GM12891 (cell line): ENCODE results near the gene ALPK3.
"Not testable (repeated sequence)": the region's sequence is repeated elsewhere in the genome, so short reads cannot be mapped to it uniquely, and the experiment has no call there.

Source experiments
- DNase-seq: peaks from one replicate; pipeline ENCODE4 v3.0.0; 2011; ENCODE audit warnings: low spot score; ENCODE audit not compliant: insufficient read length
- FAIRE-seq: peaks from 2 replicates; lab custom pipeline; 2011; peaks lifted over from hg19 to GRCh38; lab: Jason Lieb, UNC
- PAX5 ChIP-seq: IDR thresholded peaks from 2 replicates; pipeline ENCODE4 v1.6.1; 2011; ENCODE audit warnings: low read length, moderate library complexity, mild to moderate bottlenecking; ENCODE audit not compliant: insufficient read depth, severe bottlenecking
- POLR2A ChIP-seq: IDR thresholded peaks from 2 replicates; pipeline ENCODE4 v1.6.1; 2011; ENCODE audit warnings: low read depth, low read length, control low read depth
- POLR2AphosphoS5 ChIP-seq: IDR thresholded peaks from 2 replicates; pipeline ENCODE4 v1.6.1; 2011; ENCODE audit warnings: low read depth, low read length, control low read depth
- POU2F2 ChIP-seq: IDR thresholded peaks from 2 replicates; pipeline ENCODE4 v1.6.1; 2011; ENCODE audit warnings: low read depth, mild to moderate bottlenecking, control low read depth, low read length, moderate library complexity
- SPI1 ChIP-seq: IDR thresholded peaks from 2 replicates; pipeline ENCODE4 v1.6.1; 2011; ENCODE audit warnings: low read depth, low read length, control low read depth
- TAF1 ChIP-seq: IDR thresholded peaks from 2 replicates; pipeline ENCODE4 v1.6.1; 2011; ENCODE audit warnings: low read depth, low read length, control low read depth

Gene ALPK3

DNA sequence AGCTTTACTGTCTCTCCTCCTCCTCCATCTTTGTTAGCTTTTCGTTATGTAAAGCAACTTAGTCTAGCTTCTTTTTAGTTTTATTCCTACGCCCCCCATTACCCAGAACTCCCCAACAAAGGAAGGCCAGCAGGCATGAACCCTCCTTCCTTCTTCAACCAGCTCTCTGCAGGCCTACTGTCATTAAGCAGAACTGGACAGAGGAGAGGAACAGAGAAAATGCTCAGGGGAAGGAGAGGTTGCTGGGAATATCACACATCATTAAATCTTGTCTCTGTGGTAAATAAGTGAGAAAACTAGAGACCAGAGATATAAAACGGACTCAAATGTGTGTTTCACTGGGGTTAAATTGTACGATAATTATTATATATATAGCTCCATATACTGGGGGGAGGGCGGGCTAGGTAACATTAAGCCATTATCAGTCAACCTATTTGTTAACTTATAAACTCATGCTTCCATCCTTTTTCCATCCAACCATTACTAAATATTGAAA, 48.0 kb downstream of the ALPK3 start:
- DNase-seq (no peak), FAIRE-seq (no peak)
- TF ChIP-seq SPI1 (no peak), POLR2AphosphoS5 (no peak), POU2F2 (no peak), TAF1 (no peak), PAX5 (no peak), POLR2A (no peak)

DNA sequence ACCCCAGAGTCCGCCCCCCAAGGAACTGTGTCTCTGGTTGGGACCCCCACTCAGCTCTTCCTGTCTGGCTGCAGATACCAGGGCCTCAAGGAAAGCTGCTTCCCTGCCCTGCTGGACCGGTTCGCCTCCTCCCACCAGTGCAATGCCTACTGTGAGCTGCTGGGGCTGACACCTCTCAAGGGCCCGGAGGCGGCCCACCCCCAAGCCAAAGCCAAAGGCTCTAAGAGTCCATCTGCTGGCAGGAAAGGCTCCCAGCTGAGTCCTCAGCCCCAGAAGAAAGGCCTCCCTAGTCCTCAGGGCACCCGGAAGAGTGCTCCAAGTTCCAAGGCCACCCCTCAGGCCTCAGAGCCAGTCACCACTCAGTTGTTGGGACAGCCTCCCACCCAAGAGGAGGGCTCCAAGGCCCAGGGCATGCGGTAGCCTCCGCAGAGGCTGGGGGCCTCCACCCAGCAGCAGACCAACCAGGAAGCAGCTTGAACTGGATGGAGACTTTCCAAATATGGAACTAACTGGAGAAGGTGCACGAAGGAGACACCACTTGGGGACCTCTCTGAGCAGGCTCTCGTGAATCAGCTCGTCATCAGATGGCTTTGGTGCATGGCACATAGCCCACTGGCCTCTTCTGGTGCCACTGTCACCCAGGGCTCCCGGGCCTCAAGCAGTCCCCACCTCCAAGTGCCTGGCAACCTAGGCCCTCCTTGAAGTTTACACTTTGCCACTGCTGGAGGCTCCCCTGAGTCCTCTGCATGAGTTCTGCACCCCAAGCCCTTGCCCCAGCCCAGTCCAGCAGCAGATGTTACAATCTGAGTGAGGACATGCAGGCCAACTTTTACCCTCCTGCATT, 51.1 kb downstream of the ALPK3 start:
- no peak for TF ChIP-seq POU2F2
- no peak for TF ChIP-seq PAX5
- TF ChIP-seq SPI1: no peak
- TF ChIP-seq POLR2A: no peak
- TF ChIP-seq TAF1: no peak
- TF ChIP-seq POLR2AphosphoS5: no peak
- FAIRE-seq: no peak

DNA sequence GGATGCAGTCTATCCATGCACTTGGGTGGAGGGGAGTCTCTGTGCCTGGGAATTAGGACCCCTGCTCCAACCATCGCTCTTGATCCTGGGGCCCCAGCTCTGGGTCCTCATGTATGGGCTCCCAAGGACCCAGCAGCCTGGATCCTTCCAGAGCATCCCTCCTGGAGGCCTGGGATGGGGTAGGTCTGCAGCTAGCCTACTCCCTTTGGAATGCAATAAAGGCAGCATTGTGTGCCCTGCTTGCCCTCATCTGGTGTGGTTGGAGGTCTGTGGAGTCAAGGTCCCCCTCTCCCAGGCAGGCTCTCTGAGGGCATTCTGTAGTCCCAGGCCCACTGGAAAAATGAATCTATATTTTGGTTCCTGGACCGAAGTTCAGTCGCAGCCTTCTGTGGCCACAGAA, 52.4 kb downstream of the ALPK3 start:
- no peak for FAIRE-seq
- TF ChIP-seq POU2F2: no peak
- no peak for TF ChIP-seq TAF1
- TF ChIP-seq POLR2A: no peak
- TF ChIP-seq SPI1: no peak
- no peak for TF ChIP-seq PAX5
- no peak for TF ChIP-seq POLR2AphosphoS5

More for the DNA sequence above, 51.1 kb downstream of the ALPK3 start:
- DNase-seq: no peak

DNA sequence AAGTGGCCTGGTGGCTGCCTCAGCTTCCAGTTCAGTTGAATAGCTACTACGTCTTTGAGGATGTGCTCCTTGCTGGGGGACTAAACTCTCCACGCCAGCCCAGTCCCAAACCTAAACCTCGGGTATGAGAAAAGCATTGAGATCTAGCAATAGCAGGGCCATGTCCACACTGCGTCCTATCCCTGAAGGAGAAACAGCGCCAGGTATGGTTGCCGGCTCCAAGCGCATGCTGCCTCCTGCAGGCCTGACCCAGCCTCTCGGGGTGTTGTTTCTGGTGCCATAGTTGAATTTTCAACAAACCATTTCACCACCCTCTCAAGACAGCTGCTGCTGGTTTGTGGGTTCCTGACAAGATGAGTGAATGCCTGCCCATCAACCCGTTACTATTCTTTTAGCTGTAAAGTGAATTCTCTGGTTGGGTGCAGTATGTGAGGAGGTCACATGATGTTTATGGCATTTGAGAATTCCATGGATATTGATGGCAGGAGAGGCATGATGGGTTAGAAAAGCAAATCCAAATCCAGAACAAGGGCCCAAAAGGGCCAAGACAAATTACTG, 54.4 kb downstream of the ALPK3 start:
- TF ChIP-seq POLR2A: no peak
- no peak for TF ChIP-seq SPI1
- TF ChIP-seq TAF1: no peak
- no peak for TF ChIP-seq PAX5
- TF ChIP-seq POLR2AphosphoS5: no peak
- DNase-seq (no peak), FAIRE-seq (no peak)

More for the DNA sequence above, 52.4 kb downstream of the ALPK3 start:
- no peak for DNase-seq

DNA sequence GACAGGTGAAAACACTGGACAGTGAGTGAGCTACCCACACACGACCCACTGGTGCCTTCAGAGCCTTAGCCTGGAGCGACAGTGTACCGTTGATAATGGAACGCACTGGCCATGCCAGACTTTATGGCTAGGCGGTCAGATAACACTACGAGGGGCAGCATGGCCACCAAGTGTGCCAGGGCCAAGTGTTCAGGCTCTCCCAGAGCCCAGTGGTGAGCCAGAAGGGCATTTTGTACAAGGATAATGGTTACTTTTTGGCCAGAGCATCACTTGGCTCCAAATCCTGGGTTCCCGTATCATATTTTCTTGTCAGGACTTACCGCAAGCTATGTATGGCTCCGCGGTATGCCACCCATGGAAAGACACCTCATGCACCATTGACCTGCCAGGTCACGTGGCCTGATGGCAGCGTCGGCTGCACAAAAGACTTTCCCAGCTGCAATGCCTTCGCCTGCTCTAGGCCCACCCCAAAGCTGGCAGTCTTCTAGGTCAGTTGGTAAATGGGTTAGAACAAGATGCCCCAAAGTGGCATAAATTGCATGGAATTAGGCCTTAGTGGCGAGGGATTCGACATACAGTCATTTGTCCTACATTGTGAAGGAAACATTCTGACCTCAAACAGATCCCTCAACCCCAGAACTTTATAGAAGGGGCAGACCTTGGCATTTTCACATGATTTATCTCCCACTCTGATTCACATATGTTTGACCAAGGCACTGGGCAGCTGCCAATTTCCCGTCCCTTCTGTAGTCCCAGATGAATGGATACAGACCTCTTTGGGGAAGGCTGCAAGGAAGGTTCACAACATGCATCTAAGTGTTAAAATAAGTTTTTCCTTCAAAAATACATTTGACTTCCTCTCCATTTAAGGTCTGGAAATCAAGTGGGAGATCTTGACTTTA, 55.1 kb downstream of the ALPK3 start:
- DNase-seq (no peak), FAIRE-seq (no peak)
- TF ChIP-seq POU2F2 (no peak), POLR2AphosphoS5 (no peak), PAX5 (no peak), TAF1 (no peak)

DNA sequence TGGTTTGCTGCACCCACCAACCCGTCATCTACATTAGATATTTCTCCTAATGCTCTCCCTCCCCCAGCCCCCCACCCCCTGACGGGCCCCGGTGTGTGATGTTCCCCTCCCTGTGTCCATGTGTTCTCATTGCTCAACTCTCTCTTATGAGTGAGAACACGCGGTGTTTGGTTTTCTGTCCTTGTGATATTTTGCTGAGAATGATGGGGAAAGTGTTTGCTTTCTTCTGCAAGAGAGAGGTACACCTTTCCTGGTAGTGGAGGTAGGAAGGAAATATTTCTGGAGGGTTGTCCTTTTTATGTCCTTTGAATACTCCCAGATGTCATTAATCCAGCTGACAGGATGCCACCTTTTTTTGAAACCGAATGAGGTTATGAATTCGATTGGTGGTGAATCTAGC, 56.8 kb downstream of the ALPK3 start:
- DNase-seq (no peak), FAIRE-seq (no peak)
- TF ChIP-seq PAX5: no peak
- no peak for TF ChIP-seq POLR2A
- TF ChIP-seq POU2F2: no peak
- TF ChIP-seq TAF1: no peak
- no peak for TF ChIP-seq SPI1
- TF ChIP-seq POLR2AphosphoS5: no peak

DNA sequence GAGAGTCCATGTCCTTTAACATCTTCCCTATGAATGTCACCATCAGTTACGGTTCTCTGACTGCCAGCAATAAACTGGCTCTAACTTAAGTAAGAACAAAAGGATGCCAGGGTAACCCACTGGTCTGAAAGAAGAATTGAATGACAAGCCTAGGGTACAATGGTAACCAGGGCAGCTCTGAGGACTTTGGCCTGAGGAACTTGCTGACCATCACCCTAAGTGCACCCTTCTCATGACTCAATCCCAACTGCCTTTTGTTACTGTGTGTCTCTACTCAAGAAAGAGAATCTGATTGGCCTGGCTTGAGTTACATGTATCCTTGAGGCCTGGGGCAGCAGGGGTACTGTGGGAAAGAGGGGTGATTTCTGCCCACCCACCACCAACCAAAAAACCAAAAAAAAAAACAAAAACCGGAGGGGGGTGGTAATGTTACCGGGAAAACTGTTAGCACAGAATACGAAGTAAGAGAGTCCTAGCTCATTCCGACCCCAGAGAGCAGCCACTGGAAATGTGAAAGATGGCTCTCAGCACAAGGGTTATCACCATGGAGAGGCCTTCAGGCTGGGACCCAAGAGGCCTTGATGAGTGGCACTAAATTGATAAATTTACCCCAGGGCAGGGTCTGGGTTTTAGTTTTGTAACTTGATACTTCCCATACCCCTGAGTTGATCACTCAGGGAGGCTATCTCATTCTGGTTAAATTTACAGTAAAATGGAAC, 58.0 kb downstream of the ALPK3 start:
- no peak for DNase-seq
- TF ChIP-seq SPI1 (no peak), PAX5 (no peak)
- no peak for FAIRE-seq

DNA sequence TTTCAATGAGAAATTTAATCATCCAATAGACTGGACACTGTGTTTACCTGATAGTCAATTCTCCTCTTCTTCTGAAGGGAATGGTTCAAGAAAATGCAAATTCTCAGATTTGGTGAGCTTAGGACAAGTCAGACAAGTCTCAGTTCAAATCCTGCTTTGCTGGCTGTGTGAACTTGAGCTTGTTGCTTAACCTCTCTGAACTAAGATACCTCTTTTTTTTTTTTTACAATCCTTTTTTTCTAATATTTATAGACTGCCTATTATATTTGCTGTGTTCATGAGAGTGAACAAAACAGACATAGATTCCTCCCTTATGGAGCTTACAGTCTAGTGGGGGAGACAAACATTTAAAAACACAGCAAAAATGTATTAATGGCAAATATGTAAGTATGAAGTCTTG, 59.1 kb downstream of the ALPK3 start:
- FAIRE-seq: no peak

DNA sequence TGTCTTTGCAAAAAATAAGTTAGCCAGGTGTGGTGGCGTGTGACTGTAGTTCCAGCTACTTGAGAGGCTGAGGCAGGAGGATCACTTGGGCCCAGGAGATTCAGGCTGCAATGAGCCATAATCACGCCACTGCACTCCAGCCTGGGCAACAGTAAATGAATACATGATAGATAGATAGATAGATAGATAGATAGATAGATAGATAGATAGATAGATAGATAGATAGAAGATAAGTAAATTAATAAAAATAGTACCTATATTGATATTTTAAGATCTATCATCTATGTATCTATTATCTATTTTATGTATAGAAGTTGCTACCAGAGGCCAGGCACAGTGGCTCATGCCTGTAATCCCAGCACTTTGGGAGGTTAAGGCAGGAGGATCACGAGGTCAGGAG, 60.5 kb downstream of the ALPK3 start:
- not testable (repeated sequence) for DNase-seq, FAIRE-seq

More for the DNA sequence above, 59.1 kb downstream of the ALPK3 start:
- DNase-seq: no peak
- TF ChIP-seq SPI1 (no peak), PAX5 (no peak), POU2F2 (no peak), TAF1 (no peak), POLR2AphosphoS5 (no peak), POLR2A (no peak)

DNA sequence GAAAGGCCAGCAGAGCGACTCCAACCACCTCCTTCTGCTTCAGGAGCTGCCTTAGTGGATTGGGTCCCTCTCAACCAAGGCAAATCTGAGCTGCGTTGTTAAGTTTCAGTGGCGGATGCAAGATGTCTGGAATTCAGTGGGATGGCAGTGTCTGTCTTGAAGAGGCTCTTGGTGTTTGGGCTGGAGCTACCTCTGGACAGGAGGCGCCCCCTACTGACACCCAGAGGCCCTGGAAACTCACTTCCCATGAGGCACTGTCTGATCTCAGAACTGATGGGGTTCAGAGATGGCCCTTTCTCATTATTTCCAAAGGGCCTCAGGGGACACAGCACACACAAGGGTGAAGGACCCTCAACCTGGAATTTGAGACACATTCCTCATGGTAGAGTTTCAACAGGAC, 61.3 kb downstream of the ALPK3 start:
- TF ChIP-seq TAF1: no peak
- TF ChIP-seq SPI1: no peak
- no peak for TF ChIP-seq POU2F2
- TF ChIP-seq POLR2AphosphoS5: no peak
- TF ChIP-seq POLR2A: no peak
- TF ChIP-seq PAX5: no peak
- peak; percentile 55 for FAIRE-seq
- peak; percentile 56 for DNase-seq
